ENCODE data around the gene ST3GAL5. TPM values are rescaled to one million over a fixed set of nuclear protein-coding genes. Genes with fewer than 3 reads are reported as not detected.

Gene ST3GAL5
- total RNA-seq, 2 experiments from 2014 or later = 7.4 to 11.3 TPM

GRCh38 chr2:85858841-85859240 is 29.9 kb downstream of the ST3GAL5 start:
- CTCF ChIA-PET (ENCODE audit: unreplicated experiment) = no interaction called here
- no peak for TF ChIP-seq EZH2phosphoT487 (IDR thresholded peaks at IDR 0.05; ENCODE audit: borderline replicate concordance, low read depth, low read length)
- TF ChIP-seq CTCF (conservative IDR thresholded peaks at IDR 0.05; ENCODE audit: low read length) = no peak
- Histone ChIP-seq H4K20me1 (ENCODE audit: insufficient read depth, low read length) (no peaks in the 10 kb centered on the region), H3K9me2 (ENCODE audit: insufficient read depth, low read length) (no peaks in the 10 kb centered on the region), H3K27ac (ENCODE audit: low read depth, low read length, poor library complexity, severe bottlenecking) (no peak overlapping the region), H3K36me3 (ENCODE audit: insufficient read depth, low read length) (no peaks in the 10 kb centered on the region; the same call in 1 of the 2 replicates), H2AFZ (ENCODE audit: low read length) (no peak overlapping the region), H3K4me1 (ENCODE audit: insufficient read depth, low read length, poor library complexity, severe bottlenecking) (peaks cover 3% of the 10 kb centered on the region), H3K4me3 (ENCODE audit: low read depth, low read length, poor library complexity, severe bottlenecking) (no peak overlapping the region), H3K9me3 (ENCODE audit: low read length) (no peaks in the 10 kb centered on the region; the same call in 1 of the 2 replicates), H3K4me2 (ENCODE audit: low read length) (no peak overlapping the region), H3K79me2 (ENCODE audit: insufficient read depth, low read depth, low read length) (no peaks in the 10 kb centered on the region)
- POLR2A ChIA-PET = interaction anchor here (1.2 kb wide), 1 partner anchor 38 kb away, joined by 5 read pairs; no protein-coding TSS in a partner anchor
- intact Hi-C loops (cut with micrococcal nuclease; ENCODE audit: unreplicated experiment) = no loop called here
- DNase-seq (ENCODE audit: low spot score) = no peak
- no TSS peak for BruUV-seq (replicated peaks)

GRCh38 chr2:85854897-85855296 is 33.9 kb downstream of the ST3GAL5 start:
- POLR2A ChIA-PET = no interaction called here
- Histone ChIP-seq H3K4me3 (ENCODE audit: low read depth, low read length, poor library complexity, severe bottlenecking) (no peak overlapping the region), H3K4me1 (ENCODE audit: insufficient read depth, low read length, poor library complexity, severe bottlenecking) (peaks cover 16% of the 10 kb centered on the region), H3K9me3 (ENCODE audit: low read length) (no peaks in the 10 kb centered on the region; the same call in 1 of the 2 replicates), H3K27ac (ENCODE audit: low read depth, low read length, poor library complexity, severe bottlenecking) (no peak overlapping the region), H3K9me2 (ENCODE audit: insufficient read depth, low read length) (no peaks in the 10 kb centered on the region), H2AFZ (ENCODE audit: low read length) (no peak overlapping the region), H3K36me3 (ENCODE audit: insufficient read depth, low read length) (no peaks in the 10 kb centered on the region; the same call in 1 of the 2 replicates), H3K4me2 (ENCODE audit: low read length) (no peak overlapping the region), H3K79me2 (ENCODE audit: insufficient read depth, low read depth, low read length) (no peaks in the 10 kb centered on the region), H4K20me1 (ENCODE audit: insufficient read depth, low read length) (no peaks in the 10 kb centered on the region)
- BruUV-seq (replicated peaks) = no TSS peak
- CTCF ChIA-PET (ENCODE audit: unreplicated experiment) = no interaction called here
- intact Hi-C loops (cut with micrococcal nuclease; ENCODE audit: unreplicated experiment) = no loop called here
- DNase-seq (ENCODE audit: low spot score) = no peak
- no peak for TF ChIP-seq EZH2phosphoT487 (IDR thresholded peaks at IDR 0.05; ENCODE audit: borderline replicate concordance, low read depth, low read length)
- no peak for TF ChIP-seq CTCF (conservative IDR thresholded peaks at IDR 0.05; ENCODE audit: low read length)

- ChIA-PET CTCF (ENCODE audit: unreplicated experiment) (no interaction called here), POLR2A (no interaction called here)
- no TSS peak for BruUV-seq (replicated peaks)
- Histone ChIP-seq H4K20me1 (ENCODE audit: insufficient read depth, low read length) (no peaks in the 10 kb centered on the region), H3K4me1 (ENCODE audit: insufficient read depth, low read length, poor library complexity, severe bottlenecking) (peaks cover 16% of the 10 kb centered on the region), H3K79me2 (ENCODE audit: insufficient read depth, low read depth, low read length) (no peaks in the 10 kb centered on the region), H3K4me3 (ENCODE audit: low read depth, low read length, poor library complexity, severe bottlenecking) (peak overlapping the region; percentile 28), H2AFZ (ENCODE audit: low read length) (peak overlapping the region; percentile 94), H3K4me2 (ENCODE audit: low read length) (peak overlapping the region; percentile 63), H3K9me3 (ENCODE audit: low read length) (no peaks in the 10 kb centered on the region; the same call in 1 of the 2 replicates), H3K36me3 (ENCODE audit: insufficient read depth, low read length) (no peaks in the 10 kb centered on the region; the same call in 1 of the 2 replicates), H3K9me2 (ENCODE audit: insufficient read depth, low read length) (no peaks in the 10 kb centered on the region), H3K27ac (ENCODE audit: low read depth, low read length, poor library complexity, severe bottlenecking) (peak overlapping the region; percentile 19)
- TF ChIP-seq EZH2phosphoT487 (IDR thresholded peaks at IDR 0.05; ENCODE audit: borderline replicate concordance, low read depth, low read length) = no peak
- TF ChIP-seq CTCF (conservative IDR thresholded peaks at IDR 0.05; ENCODE audit: low read length) = no peak
- no peak for DNase-seq (ENCODE audit: low spot score)
- intact Hi-C loops (cut with micrococcal nuclease; ENCODE audit: unreplicated experiment) = no loop called here
These were observed 34.7 kb downstream of the ST3GAL5 start for GRCh38 chr2:85854166-85854509.

All from OCI-LY7 (cell line).